Naive thymus-derived CD8-positive, alpha-beta T cell (primary cell): Measurements from ENCODE around the gene DCDC1. TPM values are rescaled to one million over a fixed set of nuclear protein-coding genes. Genes with fewer than 3 reads are reported as not detected.

ENCODE experiments used
- ATAC-seq, 2 donors: fragments of 150-1000 bp; cut with Tn5 transposase in 1 of 2; sonication (Bioruptor Pico), chemical (Tn5 transposase) in 1 of 2; 1 replicate in 1 of 2; 2 replicates in 1 of 2; pipeline ENCODE4 v1.10.0; 2021; ENCODE audit warnings: mild to moderate bottlenecking in 2 of 2, moderate library complexity in 2 of 2
- POLR2A ChIA-PET: fragments of 350-600 bp; sonication (Branson Sonifier 250); formaldehyde crosslinking; loops from one replicate; lab custom pipeline; 2021; ENCODE audit warnings: antibody characterized with exemption; lab: Charles Lee
- DNase-seq, 10 donors: peaks; one replicate each; pipeline versions ENCODE4 v3.0.0 to v3.0.0-alpha.2; 2020 to 2022
- H3K27ac Mint-ChIP-seq, 10 donors: one replicate each; pipeline ENCODE4 v1.8.0; 2020 to 2022; ENCODE audit warnings: mild to moderate bottlenecking in 10 of 10, mixed read lengths in 10 of 10, moderate library complexity in 4 of 10, inconsistent platforms in 1 of 10
- H3K27me3 Mint-ChIP-seq, 5 donors: one replicate each; pipeline ENCODE4 v1.8.0; 2021 to 2022; ENCODE audit warnings: mixed read lengths in 5 of 5
- H3K36me3 Mint-ChIP-seq, 3 donors: one replicate each; pipeline ENCODE4 v1.8.0; 2020 to 2022; ENCODE audit warnings: mixed read lengths in 3 of 3, mild to moderate bottlenecking in 2 of 3, inconsistent platforms in 1 of 3
- H3K4me1 Mint-ChIP-seq, 4 donors: one replicate each; pipeline ENCODE4 v1.8.0; 2021 to 2022; ENCODE audit warnings: mixed read lengths in 4 of 4
- H3K4me3 Mint-ChIP-seq, 10 donors: one replicate each; pipeline ENCODE4 v1.8.0; 2020 to 2022; ENCODE audit warnings: mild to moderate bottlenecking in 10 of 10, mixed read lengths in 10 of 10, moderate library complexity in 6 of 10, inconsistent platforms in 1 of 10
- H3K9me3 Mint-ChIP-seq, 9 donors: one replicate each; pipeline ENCODE4 v1.8.0; 2020 to 2022; ENCODE audit warnings: mixed read lengths in 9 of 9, mild to moderate bottlenecking in 3 of 9, inconsistent platforms in 1 of 9, moderate library complexity in 1 of 9
- polyA plus RNA-seq, 3 donors: library from polyadenylated mRNA; unstranded; fragments of 300-500 nt; fragmentation: Illumina TruSeq; gene quantifications; one replicate each; pipeline ENCODE4 v1.2.3, GENCODE V29; 2021
- total RNA-seq, 8 experiments: library from RNA in 2 of 8; stranded (reverse) in 2 of 8; gene quantifications; one replicate each; pipeline ENCODE4 v1.2.3 and lab custom pipeline; 2021 to 2026

Gene DCDC1
- total and polyA plus RNA-seq, 5 experiments from 2014 or later: 0.29 to 1.8 (median 0.46) TPM; not detected in 1

GRCh38 chr11:31050061-31050765 lies 319.3 kb downstream of the DCDC1 start:
- Mint-ChIP-seq H3K4me1 (no peaks in the 10 kb centered on the region), H3K27ac (no peak overlapping the region), H3K27me3 (no peaks in the 10 kb centered on the region), H3K4me3 (no peak overlapping the region), H3K36me3 (peaks cover 0 to 35% (median 4%) of the 10 kb centered on the region in 3 donors), H3K9me3 (peaks cover 0 to 34% (median 23%) of the 10 kb centered on the region in 9 donors)
- no peak for ATAC-seq
- no peak for DNase-seq
- POLR2A ChIA-PET: no interaction called here

- ATAC-seq (no peak), DNase-seq (no peak)
- Mint-ChIP-seq H3K9me3 (peaks cover 0 to 7% (median 3%) of the 10 kb centered on the region in 9 donors), H3K27ac (no peak overlapping the region), H3K4me1 (no peaks in the 10 kb centered on the region), H3K27me3 (no peaks in the 10 kb centered on the region), H3K4me3 (no peak overlapping the region), H3K36me3 (peaks cover 0 to 6% (median 0%) of the 10 kb centered on the region in 3 donors)
- POLR2A ChIA-PET: no interaction called here
These were observed 324.2 kb downstream of the DCDC1 start for GRCh38 chr11:31045335-31045734.

- no peaks in the 10 kb centered on the region for H3K36me3 Mint-ChIP-seq
- POLR2A ChIA-PET: no interaction called here
- H3K27ac Mint-ChIP-seq: no peak overlapping the region
- ATAC-seq (no peak), DNase-seq (no peak)
- no peaks in the 10 kb centered on the region for H3K27me3 Mint-ChIP-seq
- no peak overlapping the region for H3K4me3 Mint-ChIP-seq
- H3K4me1 Mint-ChIP-seq: no peaks in the 10 kb centered on the region
- H3K9me3 Mint-ChIP-seq: no peaks in the 10 kb centered on the region
These were observed 339.3 kb downstream of the DCDC1 start for GRCh38 chr11:31030138-31030792.

- Mint-ChIP-seq H3K27ac (no peak overlapping the region), H3K27me3 (no peaks in the 10 kb centered on the region), H3K36me3 (no peaks in the 10 kb centered on the region), H3K4me1 (no peaks in the 10 kb centered on the region), H3K9me3 (peaks cover 0 to 3% (median 0%) of the 10 kb centered on the region in 9 donors), H3K4me3 (no peak overlapping the region)
- DNase-seq (no peak), ATAC-seq (no peak)
- POLR2A ChIA-PET: no interaction called here
These were observed 343.2 kb downstream of the DCDC1 start for GRCh38 chr11:31026315-31026714.

- no peaks in the 10 kb centered on the region for H3K36me3 Mint-ChIP-seq
- H3K4me1 Mint-ChIP-seq: no peaks in the 10 kb centered on the region
- no peak for ATAC-seq
These were observed 347.5 kb downstream of the DCDC1 start for GRCh38 chr11:31022080-31022479.

GRCh38 chr11:31019786-31020185 lies 349.8 kb downstream of the DCDC1 start:
- Mint-ChIP-seq H3K4me1 (no peaks in the 10 kb centered on the region), H3K4me3 (no peak overlapping the region), H3K36me3 (no peaks in the 10 kb centered on the region), H3K27ac (no peak overlapping the region), H3K27me3 (peaks cover 0 to 13% (median 0%) of the 10 kb centered on the region in 5 donors), H3K9me3 (peaks cover 0 to 6% (median 0%) of the 10 kb centered on the region in 9 donors)
- DNase-seq (no peak), ATAC-seq (no peak)
- POLR2A ChIA-PET: no interaction called here

More at GRCh38 chr11:31022080-31022479, 347.5 kb downstream of the DCDC1 start:
- POLR2A ChIA-PET: no interaction called here
- H3K27ac Mint-ChIP-seq: no peak overlapping the region
- no peak for DNase-seq
- H3K9me3 Mint-ChIP-seq: peaks cover 0 to 3% (median 0%) of the 10 kb centered on the region in 9 donors
- H3K4me3 Mint-ChIP-seq: no peak overlapping the region
- peaks cover 0 to 13% (median 0%) of the 10 kb centered on the region in 5 donors for H3K27me3 Mint-ChIP-seq

- ATAC-seq (no peak), DNase-seq (no peak)
- POLR2A ChIA-PET: no interaction called here
- no peak overlapping the region for H3K4me3 Mint-ChIP-seq
- H3K27ac Mint-ChIP-seq: no peak overlapping the region
- no peaks in the 10 kb centered on the region for H3K4me1 Mint-ChIP-seq
- peaks cover 0 to 4% (median 0%) of the 10 kb centered on the region in 3 donors for H3K36me3 Mint-ChIP-seq
- peaks cover 0 to 5% (median 0%) of the 10 kb centered on the region in 5 donors for H3K27me3 Mint-ChIP-seq
- peaks cover 0 to 13% (median 0%) of the 10 kb centered on the region in 9 donors for H3K9me3 Mint-ChIP-seq
These were observed 364.3 kb downstream of the DCDC1 start for GRCh38 chr11:31005202-31005601.

- no peaks in the 10 kb centered on the region for H3K4me1 Mint-ChIP-seq
- no peak overlapping the region for H3K27ac Mint-ChIP-seq
- H3K36me3 Mint-ChIP-seq: peaks cover 0 to 4% (median 0%) of the 10 kb centered on the region in 3 donors
- DNase-seq (no peak), ATAC-seq (no peak)
- H3K9me3 Mint-ChIP-seq: peaks cover 0 to 13% (median 0%) of the 10 kb centered on the region in 9 donors
- H3K4me3 Mint-ChIP-seq: no peak overlapping the region
- POLR2A ChIA-PET: interaction anchor here (0.7 kb wide), 1 partner anchor 914 kb away, joined by 3 read pairs; no protein-coding TSS in a partner anchor
- H3K27me3 Mint-ChIP-seq: peaks cover 0 to 5% (median 0%) of the 10 kb centered on the region in 5 donors
These were observed 368.1 kb downstream of the DCDC1 start for GRCh38 chr11:31001427-31001826.

- H3K27ac Mint-ChIP-seq: no peak overlapping the region
These were observed 369.2 kb downstream of the DCDC1 start for GRCh38 chr11:31000381-31000780.

GRCh38 chr11:30992513-30992849 lies 377.1 kb downstream of the DCDC1 start:
- peaks cover 0 to 1% (median 0%) of the 10 kb centered on the region in 9 donors for H3K9me3 Mint-ChIP-seq
- H3K27ac Mint-ChIP-seq: no peak overlapping the region
- H3K4me3 Mint-ChIP-seq: no peak overlapping the region
- peaks cover 0 to 7% (median 0%) of the 10 kb centered on the region in 5 donors for H3K27me3 Mint-ChIP-seq
- POLR2A ChIA-PET: no interaction called here
- no peaks in the 10 kb centered on the region for H3K4me1 Mint-ChIP-seq
- DNase-seq (no peak), ATAC-seq (no peak)
- no peaks in the 10 kb centered on the region for H3K36me3 Mint-ChIP-seq

More at GRCh38 chr11:31000381-31000780, 369.2 kb downstream of the DCDC1 start:
- Mint-ChIP-seq H3K4me3 (no peak overlapping the region), H3K36me3 (peaks cover 0 to 4% (median 0%) of the 10 kb centered on the region in 3 donors), H3K9me3 (peaks cover 0 to 4% (median 0%) of the 10 kb centered on the region in 9 donors), H3K4me1 (no peaks in the 10 kb centered on the region), H3K27me3 (peaks cover 0 to 5% (median 0%) of the 10 kb centered on the region in 5 donors)
- ATAC-seq (no peak), DNase-seq (no peak)
- POLR2A ChIA-PET: no interaction called here

GRCh38 chr11:30991802-30992512 lies 377.6 kb downstream of the DCDC1 start:
- peaks cover 0 to 7% (median 0%) of the 10 kb centered on the region in 5 donors for H3K27me3 Mint-ChIP-seq
- POLR2A ChIA-PET: no interaction called here
- DNase-seq (no peak), ATAC-seq (no peak)
- H3K27ac Mint-ChIP-seq: no peak overlapping the region
- H3K9me3 Mint-ChIP-seq: peaks cover 0 to 1% (median 0%) of the 10 kb centered on the region in 9 donors
- H3K36me3 Mint-ChIP-seq: no peaks in the 10 kb centered on the region
- H3K4me1 Mint-ChIP-seq: no peaks in the 10 kb centered on the region
- no peak overlapping the region for H3K4me3 Mint-ChIP-seq

- POLR2A ChIA-PET: no interaction called here
- H3K27ac Mint-ChIP-seq: no peak overlapping the region
These were observed 378.2 kb downstream of the DCDC1 start for GRCh38 chr11:30991376-30991775.

More at GRCh38 chr11:30991376-30991775, 378.2 kb downstream of the DCDC1 start:
- no peak for ATAC-seq
- Mint-ChIP-seq H3K9me3 (peaks cover 0 to 1% (median 0%) of the 10 kb centered on the region in 9 donors), H3K27me3 (peaks cover 0 to 7% (median 0%) of the 10 kb centered on the region in 5 donors), H3K4me3 (no peak overlapping the region), H3K4me1 (no peaks in the 10 kb centered on the region), H3K36me3 (no peaks in the 10 kb centered on the region)
- DNase-seq: no peak
